Measurements from ENCODE around the gene MGAT5B.

DNA sequence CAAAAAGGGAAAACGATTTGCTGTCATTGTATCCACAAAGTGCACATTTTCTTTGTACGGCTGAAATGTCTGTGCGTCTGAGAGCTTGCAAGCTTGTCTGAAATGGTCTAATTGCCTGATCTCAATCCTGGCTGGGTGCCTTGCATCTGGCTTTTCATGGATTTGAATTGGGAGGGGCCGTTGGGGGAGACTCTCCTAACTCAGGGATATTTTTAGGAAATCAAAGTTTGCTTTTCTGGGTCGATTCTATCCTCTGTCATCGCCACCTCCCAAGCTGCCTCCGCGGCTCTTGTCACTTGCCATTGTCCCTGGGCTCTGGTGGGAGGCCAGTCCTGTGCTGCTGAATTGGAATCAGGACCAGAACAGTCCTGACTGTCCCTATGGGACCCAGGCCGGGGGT, 33.3 kb upstream of the MGAT5B start:
- TF ChIP-seq, protein P1, sequence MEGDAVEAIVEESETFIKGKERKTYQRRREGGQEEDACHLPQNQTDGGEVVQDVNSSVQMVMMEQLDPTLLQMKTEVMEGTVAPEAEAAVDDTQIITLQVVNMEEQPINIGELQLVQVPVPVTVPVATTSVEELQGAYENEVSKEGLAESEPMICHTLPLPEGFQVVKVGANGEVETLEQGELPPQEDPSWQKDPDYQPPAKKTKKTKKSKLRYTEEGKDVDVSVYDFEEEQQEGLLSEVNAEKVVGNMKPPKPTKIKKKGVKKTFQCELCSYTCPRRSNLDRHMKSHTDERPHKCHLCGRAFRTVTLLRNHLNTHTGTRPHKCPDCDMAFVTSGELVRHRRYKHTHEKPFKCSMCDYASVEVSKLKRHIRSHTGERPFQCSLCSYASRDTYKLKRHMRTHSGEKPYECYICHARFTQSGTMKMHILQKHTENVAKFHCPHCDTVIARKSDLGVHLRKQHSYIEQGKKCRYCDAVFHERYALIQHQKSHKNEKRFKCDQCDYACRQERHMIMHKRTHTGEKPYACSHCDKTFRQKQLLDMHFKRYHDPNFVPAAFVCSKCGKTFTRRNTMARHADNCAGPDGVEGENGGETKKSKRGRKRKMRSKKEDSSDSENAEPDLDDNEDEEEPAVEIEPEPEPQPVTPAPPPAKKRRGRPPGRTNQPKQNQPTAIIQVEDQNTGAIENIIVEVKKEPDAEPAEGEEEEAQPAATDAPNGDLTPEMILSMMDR (IDR thresholded peaks at IDR 0.05): no peak
- TF ChIP-seq POLR2A (IDR thresholded peaks at IDR 0.05): no peak
